ENCODE measurements around the gene TINAG. TPM values are rescaled to one million over a fixed set of nuclear protein-coding genes. Genes with fewer than 3 reads are reported as not detected.

TINAG gene, protein sequence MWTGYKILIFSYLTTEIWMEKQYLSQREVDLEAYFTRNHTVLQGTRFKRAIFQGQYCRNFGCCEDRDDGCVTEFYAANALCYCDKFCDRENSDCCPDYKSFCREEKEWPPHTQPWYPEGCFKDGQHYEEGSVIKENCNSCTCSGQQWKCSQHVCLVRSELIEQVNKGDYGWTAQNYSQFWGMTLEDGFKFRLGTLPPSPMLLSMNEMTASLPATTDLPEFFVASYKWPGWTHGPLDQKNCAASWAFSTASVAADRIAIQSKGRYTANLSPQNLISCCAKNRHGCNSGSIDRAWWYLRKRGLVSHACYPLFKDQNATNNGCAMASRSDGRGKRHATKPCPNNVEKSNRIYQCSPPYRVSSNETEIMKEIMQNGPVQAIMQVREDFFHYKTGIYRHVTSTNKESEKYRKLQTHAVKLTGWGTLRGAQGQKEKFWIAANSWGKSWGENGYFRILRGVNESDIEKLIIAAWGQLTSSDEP
- total RNA-seq = not detected in 2 replicates

DNA sequence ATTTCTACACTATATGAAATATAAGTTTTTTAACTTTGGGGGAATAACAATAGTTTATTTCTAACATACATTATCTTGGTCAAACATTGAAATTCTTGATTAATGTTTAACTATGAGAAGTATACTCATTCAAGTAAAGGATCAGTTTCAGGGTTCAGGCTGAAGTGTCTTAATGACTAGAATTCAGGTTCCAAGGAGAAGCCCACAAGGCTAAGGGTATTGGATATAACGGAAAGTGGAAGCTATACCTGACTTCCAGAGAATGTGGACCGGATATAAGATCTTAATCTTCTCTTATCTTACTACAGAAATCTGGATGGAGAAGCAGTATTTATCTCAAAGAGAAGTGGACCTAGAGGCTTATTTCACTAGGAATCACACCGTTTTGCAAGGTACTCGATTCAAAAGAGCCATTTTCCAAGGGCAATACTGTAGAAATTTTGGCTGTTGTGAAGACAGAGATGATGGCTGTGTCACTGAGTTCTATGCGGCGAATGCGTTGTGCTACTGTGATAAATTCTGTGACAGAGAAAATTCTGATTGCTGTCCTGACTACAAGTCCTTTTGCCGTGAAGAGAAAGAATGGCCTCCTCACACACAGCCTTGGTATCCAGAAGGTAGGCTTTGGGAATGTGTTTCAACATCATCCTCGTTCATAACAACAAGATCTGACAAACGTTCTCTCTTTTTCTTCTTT lies at the start of gene TINAG:
Gene TINAG, plus strand, starts transcription at position 153 of the 697 bp plus-strand sequence. Its CDS starts 110 bp downstream, at position 263.
- no peaks in the 10 kb centered on the region for H3K27me3 ChIP-seq (ENCODE audit: control insufficient read depth, insufficient read depth, low read length)
- FAIRE-seq (no peak), DNase-seq (ENCODE audit: low read depth) (no peak)
- TF ChIP-seq, protein P1, sequence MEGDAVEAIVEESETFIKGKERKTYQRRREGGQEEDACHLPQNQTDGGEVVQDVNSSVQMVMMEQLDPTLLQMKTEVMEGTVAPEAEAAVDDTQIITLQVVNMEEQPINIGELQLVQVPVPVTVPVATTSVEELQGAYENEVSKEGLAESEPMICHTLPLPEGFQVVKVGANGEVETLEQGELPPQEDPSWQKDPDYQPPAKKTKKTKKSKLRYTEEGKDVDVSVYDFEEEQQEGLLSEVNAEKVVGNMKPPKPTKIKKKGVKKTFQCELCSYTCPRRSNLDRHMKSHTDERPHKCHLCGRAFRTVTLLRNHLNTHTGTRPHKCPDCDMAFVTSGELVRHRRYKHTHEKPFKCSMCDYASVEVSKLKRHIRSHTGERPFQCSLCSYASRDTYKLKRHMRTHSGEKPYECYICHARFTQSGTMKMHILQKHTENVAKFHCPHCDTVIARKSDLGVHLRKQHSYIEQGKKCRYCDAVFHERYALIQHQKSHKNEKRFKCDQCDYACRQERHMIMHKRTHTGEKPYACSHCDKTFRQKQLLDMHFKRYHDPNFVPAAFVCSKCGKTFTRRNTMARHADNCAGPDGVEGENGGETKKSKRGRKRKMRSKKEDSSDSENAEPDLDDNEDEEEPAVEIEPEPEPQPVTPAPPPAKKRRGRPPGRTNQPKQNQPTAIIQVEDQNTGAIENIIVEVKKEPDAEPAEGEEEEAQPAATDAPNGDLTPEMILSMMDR (IDR thresholded peaks at IDR 0.05; ENCODE audit: insufficient read depth, low read length, severe bottlenecking) = no peak
- no peaks in the 10 kb centered on the region for H3K36me3 ChIP-seq (ENCODE audit: control insufficient read depth, insufficient read depth, low read length)
- H3K4me3 ChIP-seq (ENCODE audit: low read depth, low read length) = no peak within 1 kb of the TSS

DNA sequence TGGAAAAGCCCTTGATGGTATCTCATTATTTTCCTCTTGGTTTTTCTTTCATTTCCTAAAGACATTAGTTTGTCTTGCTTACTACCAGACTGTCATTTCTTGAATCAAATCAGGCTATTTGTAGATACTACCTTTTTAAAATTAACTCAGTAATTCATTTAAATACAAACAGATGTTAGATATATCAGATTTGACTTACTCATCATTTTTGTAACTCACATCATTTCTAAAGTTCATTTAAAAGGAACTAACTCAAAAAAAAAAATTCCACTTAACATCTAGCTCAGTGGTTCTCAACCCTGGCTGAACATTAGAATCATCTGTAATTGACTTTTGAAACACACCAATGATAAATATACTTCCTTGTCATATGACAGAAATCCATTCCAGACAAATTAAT lies 48.2 kb upstream of the TINAG start:
- TF ChIP-seq, protein P1 (IDR thresholded peaks at IDR 0.05; ENCODE audit: insufficient read depth, low read length, severe bottlenecking) = no peak

DNA sequence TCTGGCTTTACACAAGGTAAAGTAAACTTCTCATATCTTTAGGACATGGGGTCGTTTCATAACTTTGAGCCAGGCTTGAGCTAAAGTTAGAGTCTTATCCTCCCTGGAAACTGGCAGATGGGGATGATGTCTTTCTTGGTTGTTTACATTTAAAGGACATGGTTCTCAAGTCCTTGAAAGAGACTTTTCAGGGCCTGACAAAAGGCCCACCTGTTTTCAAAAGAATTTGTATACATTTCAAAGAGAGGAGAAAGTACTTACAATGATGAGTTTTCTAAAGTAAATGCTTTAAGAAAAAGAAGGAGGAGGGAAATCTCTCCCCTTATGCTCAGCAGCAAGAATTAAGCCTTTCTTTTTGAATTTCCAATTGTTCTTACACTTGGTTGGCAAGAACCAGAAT lies 45.7 kb upstream of the TINAG start:
- H3K4me3 ChIP-seq (ENCODE audit: low read depth, low read length) = no peak overlapping the region
- FAIRE-seq (no peak), DNase-seq (ENCODE audit: low read depth) (no peak)
- H3K36me3 ChIP-seq (ENCODE audit: control insufficient read depth, insufficient read depth, low read length) = no peaks in the 10 kb centered on the region
- no peaks in the 10 kb centered on the region for H3K27me3 ChIP-seq (ENCODE audit: control insufficient read depth, insufficient read depth, low read length)
- TF ChIP-seq, protein P1 (IDR thresholded peaks at IDR 0.05; ENCODE audit: insufficient read depth, low read length, severe bottlenecking) = no peak

More for the DNA sequence above, 48.2 kb upstream of the TINAG start:
- H3K27me3 ChIP-seq (ENCODE audit: control insufficient read depth, insufficient read depth, low read length) = no peaks in the 10 kb centered on the region
- no peak overlapping the region for H3K4me3 ChIP-seq (ENCODE audit: low read depth, low read length)
- H3K36me3 ChIP-seq (ENCODE audit: control insufficient read depth, insufficient read depth, low read length) = no peaks in the 10 kb centered on the region
- no peak for FAIRE-seq
- DNase-seq (ENCODE audit: low read depth) = no peak

DNA sequence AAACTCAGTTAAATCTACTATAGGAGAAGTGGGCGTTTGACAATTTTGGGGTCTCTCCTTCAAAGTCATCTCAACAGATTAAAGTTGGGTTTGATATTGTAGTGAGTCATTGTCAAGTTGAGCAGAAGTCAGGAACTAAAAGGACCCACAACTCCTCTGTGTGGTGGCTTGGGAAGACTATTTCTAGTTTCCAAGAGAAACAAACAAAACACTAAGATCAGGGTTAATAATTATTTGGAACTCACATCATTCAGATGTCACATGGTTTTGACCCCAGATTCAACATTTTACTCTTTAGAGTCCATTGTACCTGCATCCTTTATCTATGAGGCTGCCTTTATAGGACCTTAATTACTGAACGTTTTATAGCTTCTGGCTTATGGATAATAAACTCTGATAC lies 45.3 kb upstream of the TINAG start:
- no peak for DNase-seq (ENCODE audit: low read depth)
- no peaks in the 10 kb centered on the region for H3K36me3 ChIP-seq (ENCODE audit: control insufficient read depth, insufficient read depth, low read length)
- TF ChIP-seq, protein P1 (IDR thresholded peaks at IDR 0.05; ENCODE audit: insufficient read depth, low read length, severe bottlenecking) = no peak
- H3K27me3 ChIP-seq (ENCODE audit: control insufficient read depth, insufficient read depth, low read length) = no peaks in the 10 kb centered on the region
- FAIRE-seq = no peak
- no peak overlapping the region for H3K4me3 ChIP-seq (ENCODE audit: low read depth, low read length)

DNA sequence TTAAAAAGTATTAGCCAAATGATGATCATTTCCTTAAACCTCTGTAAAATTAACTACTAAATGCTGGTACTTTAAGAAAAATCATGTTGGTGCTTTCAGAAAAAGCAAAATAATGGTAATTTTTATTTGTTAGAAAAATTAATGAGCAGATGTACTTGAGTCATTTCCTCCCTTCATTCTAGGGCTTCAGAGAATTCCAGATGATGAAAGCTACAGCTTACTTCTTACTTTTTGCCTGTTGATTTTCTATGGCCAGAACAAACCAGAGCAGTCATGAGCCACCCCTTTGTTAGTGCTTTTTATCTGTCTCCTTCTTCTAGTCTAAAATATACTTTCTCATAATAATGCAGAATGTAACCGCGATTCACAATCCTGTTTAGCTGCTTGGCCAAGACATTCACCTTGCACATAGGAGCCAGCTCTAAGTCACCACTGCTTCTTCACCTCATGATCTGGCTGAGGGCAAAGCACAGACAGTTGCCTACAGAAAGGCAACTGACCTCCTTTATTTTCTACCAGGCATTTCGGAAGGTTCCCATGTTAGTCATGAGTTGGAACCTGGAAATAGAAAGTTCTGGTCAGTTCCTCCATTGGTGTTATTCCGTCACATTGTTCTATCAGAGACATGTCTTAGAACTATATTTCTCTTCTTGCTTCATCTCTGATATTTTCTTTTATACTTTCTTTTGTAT lies 43.5 kb upstream of the TINAG start:
- no peak for FAIRE-seq
- TF ChIP-seq, protein P1 (IDR thresholded peaks at IDR 0.05; ENCODE audit: insufficient read depth, low read length, severe bottlenecking) = no peak

More for the DNA sequence above, 43.5 kb upstream of the TINAG start:
- H3K27me3 ChIP-seq (ENCODE audit: control insufficient read depth, insufficient read depth, low read length) = no peaks in the 10 kb centered on the region
- no peaks in the 10 kb centered on the region for H3K36me3 ChIP-seq (ENCODE audit: control insufficient read depth, insufficient read depth, low read length)
- no peak for DNase-seq (ENCODE audit: low read depth)
- H3K4me3 ChIP-seq (ENCODE audit: low read depth, low read length) = no peak overlapping the region
